ENCODE data around the gene ZDHHC14. TPM values are rescaled to one million over a fixed set of nuclear protein-coding genes. Genes with fewer than 3 reads are reported as not detected.

Gene ZDHHC14
- total and polyA plus RNA-seq, 9 donors = 4.9 to 16.4 (median 5.9) TPM

GRCh38 chr6:157496534-157497095, 115.6 kb downstream of the ZDHHC14 start:
- no peaks in the 10 kb centered on the region for H3K36me3 ChIP-seq
- H3K4me3 ChIP-seq = no peak overlapping the region
- no peak for DNase-seq
- H3K27me3 ChIP-seq = no peaks in the 10 kb centered on the region
- H3K9me3 ChIP-seq = no peaks in the 10 kb centered on the region
- no peak for TF ChIP-seq POLR2A (IDR thresholded peaks at IDR 0.05)
- no peak for TF ChIP-seq CTCF (IDR thresholded peaks at IDR 0.05)
- intact Hi-C loops (cut with DNase I) = no loop called here
- H3K4me1 ChIP-seq (ENCODE audit: insufficient read depth) = no peaks in the 10 kb centered on the region
- no peak overlapping the region for H3K27ac ChIP-seq
- 93 to 97% (median 94%) methylated on average over 5 of the region's 5 CpGs for WGBS, 3 donors

- WGBS, 3 donors = 97 to 98% (median 98%) methylated on average over 2 of the region's 2 CpGs
- Histone ChIP-seq H3K9me3 (no peaks in the 10 kb centered on the region), H3K27ac (no peak overlapping the region), H3K4me1 (ENCODE audit: insufficient read depth) (peaks cover 5% of the 10 kb centered on the region), H3K27me3 (no peaks in the 10 kb centered on the region), H3K4me3 (no peak overlapping the region), H3K36me3 (no peaks in the 10 kb centered on the region)
- intact Hi-C loops (cut with DNase I) = no loop called here
- no peak for TF ChIP-seq EP300 (IDR thresholded peaks at IDR 0.05)
- no peak for TF ChIP-seq POLR2A (IDR thresholded peaks at IDR 0.05)
- no peak for TF ChIP-seq CTCF (IDR thresholded peaks at IDR 0.05)
- no peak for DNase-seq
Observed at GRCh38 chr6:157497579-157497978, 116.6 kb downstream of the ZDHHC14 start.

- H3K27ac ChIP-seq = no peak overlapping the region
- 51 to 64% (median 59%) methylated on average over 2 of the region's 2 CpGs for WGBS, 3 donors
- no peaks in the 10 kb centered on the region for H3K36me3 ChIP-seq
- no peaks in the 10 kb centered on the region for H3K9me3 ChIP-seq
- H3K4me3 ChIP-seq = no peak overlapping the region
- H3K27me3 ChIP-seq = no peaks in the 10 kb centered on the region
- intact Hi-C loops (cut with DNase I) = no loop called here
- no peak for DNase-seq
- TF ChIP-seq EP300 (IDR thresholded peaks at IDR 0.05) (no peak), POLR2A (IDR thresholded peaks at IDR 0.05) (no peak)
- peaks cover 5% of the 10 kb centered on the region for H3K4me1 ChIP-seq (ENCODE audit: insufficient read depth)
Observed at GRCh38 chr6:157498817-157499216, 117.8 kb downstream of the ZDHHC14 start.

- H3K27ac ChIP-seq = no peak overlapping the region
- 92 to 98% (median 97%) methylated on average over 1 of the region's 1 CpG for WGBS, 3 donors
Observed at GRCh38 chr6:157500022-157500421, 119.0 kb downstream of the ZDHHC14 start.

More at GRCh38 chr6:157500022-157500421, 119.0 kb downstream of the ZDHHC14 start:
- H3K27me3 ChIP-seq = no peaks in the 10 kb centered on the region
- DNase-seq = no peak
- intact Hi-C loops (cut with DNase I) = no loop called here
- H3K4me3 ChIP-seq = no peak overlapping the region
- no peaks in the 10 kb centered on the region for H3K9me3 ChIP-seq
- H3K36me3 ChIP-seq = no peaks in the 10 kb centered on the region
- H3K4me1 ChIP-seq (ENCODE audit: insufficient read depth) = peaks cover 5% of the 10 kb centered on the region
- no peak for TF ChIP-seq EP300 (IDR thresholded peaks at IDR 0.05)
- TF ChIP-seq POLR2A (IDR thresholded peaks at IDR 0.05) = no peak
- TF ChIP-seq CTCF (IDR thresholded peaks at IDR 0.05) = no peak

Data from ovary (tissue), 9 donors.